ENCODE data around the gene TTF1. TPM values are rescaled to one million over a fixed set of nuclear protein-coding genes. Genes with fewer than 3 reads are reported as not detected.

The TTF1 gene
- total RNA-seq, 1 donor from 2014 or later: 4.9 TPM

GRCh38 chr9:132409828-132410528 lies 3.3 kb upstream of the TTF1 start, which contains the start of gene CFAP77:
Gene CFAP77 (plus strand): TSS chr9:132410211. CDS start chr9:132410272, 61 bp downstream.
- H3K4me3 ChIP-seq: peak within 1 kb of the TSS; percentile 46 to 50
- no peaks in the 10 kb centered on the region for H3K9me3 ChIP-seq
- H3K4me1 ChIP-seq: peaks cover 43% of the 10 kb centered on the region
- intact Hi-C loops (cut with DNase I): loop anchor here (10.0 kb wide), 1 partner anchor 395 kb away; no protein-coding TSS in a partner anchor
- DNase-seq (ENCODE audit: extremely low spot score in 2 of 2): no peak
- TF ChIP-seq POLR2A (IDR thresholded peaks at IDR 0.05) (no peak), POLR2AphosphoS5 (IDR thresholded peaks at IDR 0.05; ENCODE audit: insufficient read depth in 1 of 2, low read depth in 1 of 2) (peak in 1 of 2 donors; percentile 32), CTCF (IDR thresholded peaks at IDR 0.05) (no peak)
- H3K27me3 ChIP-seq: peaks cover 7% of the 10 kb centered on the region
- H3K27ac ChIP-seq: no peak within 1 kb of the TSS
- no peaks in the 10 kb centered on the region for H3K36me3 ChIP-seq

GRCh38 chr9:132408521-132408920 lies 1.9 kb upstream of the TTF1 start:
- no peaks in the 10 kb centered on the region for H3K9me3 ChIP-seq
- no peak overlapping the region for H3K27ac ChIP-seq
- DNase-seq (ENCODE audit: extremely low spot score in 2 of 2): no peak
- no peak overlapping the region for H3K4me3 ChIP-seq
- H3K27me3 ChIP-seq: peaks cover 3% of the 10 kb centered on the region
- no peaks in the 10 kb centered on the region for H3K36me3 ChIP-seq
- H3K4me1 ChIP-seq: peaks cover 53% of the 10 kb centered on the region
- intact Hi-C loops (cut with DNase I): no loop called here
- TF ChIP-seq CTCF (IDR thresholded peaks at IDR 0.05): no peak

GRCh38 chr9:132407196-132407595 lies 556 bp upstream of the TTF1 start:
- intact Hi-C loops (cut with DNase I): no loop called here
- peak overlapping the region; percentile 64 to 87 for H3K4me3 ChIP-seq

GRCh38 chr9:132404228-132404881 lies 2.3 kb downstream of the TTF1 start:
- intact Hi-C loops (cut with DNase I): no loop called here
- H3K9me3 ChIP-seq: no peaks in the 10 kb centered on the region
- peaks cover 31% of the 10 kb centered on the region for H3K4me1 ChIP-seq
- TF ChIP-seq POLR2A (IDR thresholded peaks at IDR 0.05) (no peak), CTCF (IDR thresholded peaks at IDR 0.05) (no peak), POLR2AphosphoS5 (IDR thresholded peaks at IDR 0.05; ENCODE audit: insufficient read depth in 1 of 2, low read depth in 1 of 2) (no peak)
- H3K27me3 ChIP-seq: no peaks in the 10 kb centered on the region
- no peak overlapping the region for H3K27ac ChIP-seq
- H3K4me3 ChIP-seq: no peak overlapping the region
- no peak for DNase-seq (ENCODE audit: extremely low spot score in 2 of 2)
- peaks cover 0 to 34% of the 10 kb centered on the region in 2 donors for H3K36me3 ChIP-seq

More at GRCh38 chr9:132407196-132407595, 556 bp upstream of the TTF1 start:
- Histone ChIP-seq H3K4me1 (peaks cover 53% of the 10 kb centered on the region), H3K27ac (no peak overlapping the region), H3K9me3 (no peaks in the 10 kb centered on the region), H3K27me3 (peaks cover 3% of the 10 kb centered on the region), H3K36me3 (peaks cover 0 to 8% of the 10 kb centered on the region in 2 donors)
- TF ChIP-seq CTCF (IDR thresholded peaks at IDR 0.05) (no peak), POLR2AphosphoS5 (IDR thresholded peaks at IDR 0.05; ENCODE audit: insufficient read depth in 1 of 2, low read depth in 1 of 2) (no peak), POLR2A (IDR thresholded peaks at IDR 0.05) (no peak)
- no peak for DNase-seq (ENCODE audit: extremely low spot score in 2 of 2)

GRCh38 chr9:132401824-132402223 lies 4.8 kb downstream of the TTF1 start:
- no peak overlapping the region for H3K4me3 ChIP-seq
- no peaks in the 10 kb centered on the region for H3K9me3 ChIP-seq
- no peaks in the 10 kb centered on the region for H3K27me3 ChIP-seq
- peaks cover 0 to 55% of the 10 kb centered on the region in 2 donors for H3K36me3 ChIP-seq
- intact Hi-C loops (cut with DNase I): no loop called here
- peaks cover 25% of the 10 kb centered on the region for H3K4me1 ChIP-seq
- TF ChIP-seq POLR2A (IDR thresholded peaks at IDR 0.05) (no peak), POLR2AphosphoS5 (IDR thresholded peaks at IDR 0.05; ENCODE audit: insufficient read depth in 1 of 2, low read depth in 1 of 2) (no peak), CTCF (IDR thresholded peaks at IDR 0.05) (no peak)
- no peak overlapping the region for H3K27ac ChIP-seq
- DNase-seq (ENCODE audit: extremely low spot score in 2 of 2): no peak

Data from vagina (tissue), 2 donors.